Mesodermal cell (in vitro differentiated cells): ENCODE results near the gene FLT3LG.
"Not testable (repeated sequence)": the region's sequence is repeated elsewhere in the genome, so short reads cannot be mapped to it uniquely, and the experiment has no call there.

Experiments
- H3K27ac ChIP-seq: 2 replicates; pipeline ENCODE4 v1.7.0; 2013; ENCODE audit warnings: mild to moderate bottlenecking, low read depth, low read length, moderate library complexity; ENCODE audit not compliant: severe bottlenecking
- H3K36me3 ChIP-seq: 2 replicates; pipeline ENCODE4 v1.7.1; 2013; ENCODE audit warnings: mild to moderate bottlenecking, low read length, moderate library complexity; ENCODE audit not compliant: control insufficient read depth, insufficient read depth
- H3K4me1 ChIP-seq: one replicate; pipeline ENCODE4 v1.7.1; 2013; ENCODE audit warnings: mild to moderate bottlenecking, low read length; ENCODE audit not compliant: insufficient read depth, control insufficient read depth, poor library complexity, severe bottlenecking
- H3K4me3 ChIP-seq: 2 replicates; pipeline ENCODE4 v1.7.0; 2013; ENCODE audit warnings: low read length, control low read depth, mild to moderate bottlenecking; ENCODE audit not compliant: insufficient read depth, poor library complexity, severe bottlenecking; ENCODE audit errors: extremely low read depth
- H3K9me3 ChIP-seq: 2 replicates; pipeline ENCODE4 v1.7.1; 2013; ENCODE audit warnings: mild to moderate bottlenecking, low read length, moderate library complexity; ENCODE audit not compliant: control insufficient read depth
- WGBS, 2 experiments: methylation state at CpG; one replicate each; pipeline ENCODE4 v1.1.5; 2013; ENCODE audit warnings: missing lambda C conversion rate in 2 of 2; ENCODE audit not compliant: insufficient coverage in 2 of 2; 5-methylcytosine and 5-hydroxymethylcytosine counted together

FLT3LG gene

GRCh38 chr19:49441210-49441959 is 32.6 kb upstream of the FLT3LG start, which contains the start of gene SLC17A7:
TSS of gene SLC17A7 (minus strand) at chr19:49441527. CDS start at chr19:49441379, 148 bp downstream.
- H3K9me3 ChIP-seq, result no peaks in the 10 kb centered on the region
- H3K4me3 ChIP-seq, result peak within 1 kb of the TSS; percentile 58
- H3K36me3 ChIP-seq, result peaks cover 1% of the 10 kb centered on the region
- 1 to 2% methylated on average over 17 to 35 of the region's 56 CpGs for WGBS, 2 experiments
- no peaks in the 10 kb centered on the region for H3K4me1 ChIP-seq
- H3K27ac ChIP-seq, result no peak within 1 kb of the TSS

- no peak overlapping the region for H3K4me3 ChIP-seq
- H3K27ac ChIP-seq, result no peak overlapping the region
- no peaks in the 10 kb centered on the region for H3K4me1 ChIP-seq
- H3K9me3 ChIP-seq, result no peaks in the 10 kb centered on the region
- WGBS, 2 experiments, result 20% methylated on average over 13 to 14 of the region's 14 CpGs
- H3K36me3 ChIP-seq, result peaks cover 7% of the 10 kb centered on the region
Measured at GRCh38 chr19:49441960-49442350, 32.1 kb upstream of the FLT3LG start.

- WGBS, 2 experiments, result 2 to 8% methylated on average over 9 to 11 of the region's 11 CpGs
- no peaks in the 10 kb centered on the region for H3K9me3 ChIP-seq
- no peaks in the 10 kb centered on the region for H3K4me1 ChIP-seq
- no peak overlapping the region for H3K27ac ChIP-seq
- H3K4me3 ChIP-seq, result peak overlapping the region; percentile 58
- peaks cover 11% of the 10 kb centered on the region for H3K36me3 ChIP-seq
Measured at GRCh38 chr19:49442354-49442753, 31.7 kb upstream of the FLT3LG start.

GRCh38 chr19:49442771-49443365 is 31.1 kb upstream of the FLT3LG start:
- no peaks in the 10 kb centered on the region for H3K9me3 ChIP-seq
- H3K4me1 ChIP-seq, result no peaks in the 10 kb centered on the region
- peaks cover 16% of the 10 kb centered on the region for H3K36me3 ChIP-seq
- 0 to 1% methylated on average over 27 to 28 of the region's 43 CpGs for WGBS, 2 experiments
- H3K27ac ChIP-seq, result peak overlapping the region; percentile 69
- H3K4me3 ChIP-seq, result peak overlapping the region; percentile 58

GRCh38 chr19:49443366-49444099 is 30.5 kb upstream of the FLT3LG start:
- Histone ChIP-seq H3K4me1 (no peaks in the 10 kb centered on the region), H3K9me3 (no peaks in the 10 kb centered on the region), H3K27ac (peak overlapping the region; percentile 69), H3K4me3 (peak overlapping the region; percentile 58), H3K36me3 (peaks cover 23% of the 10 kb centered on the region)
- 0% methylated on average over 38 to 42 of the region's 47 CpGs for WGBS, 2 experiments

- not testable (repeated sequence) for H3K4me3 ChIP-seq, H3K4me1 ChIP-seq, H3K27ac ChIP-seq, H3K9me3 ChIP-seq
- WGBS, 2 experiments, result 73 to 93% methylated on average over 3 to 4 of the region's 5 CpGs
- peaks cover 29% of the 10 kb centered on the region for H3K36me3 ChIP-seq
Measured at GRCh38 chr19:49444100-49444700, 29.8 kb upstream of the FLT3LG start.

GRCh38 chr19:49445997-49446396 is 28.0 kb upstream of the FLT3LG start:
- Histone ChIP-seq H3K9me3 (no peaks in the 10 kb centered on the region), H3K36me3 (peaks cover 44% of the 10 kb centered on the region), H3K27ac (no peak overlapping the region), H3K4me1 (peaks cover 4% of the 10 kb centered on the region), H3K4me3 (no peak overlapping the region)
- WGBS, 2 experiments, result 95 to 100% methylated on average over 2 of the region's 3 CpGs

- Histone ChIP-seq H3K27ac (no peak overlapping the region), H3K4me3 (no peak overlapping the region), H3K4me1 (peaks cover 4% of the 10 kb centered on the region), H3K9me3 (no peaks in the 10 kb centered on the region), H3K36me3 (peaks cover 44% of the 10 kb centered on the region)
- WGBS, 2 experiments, result 90 to 92% methylated on average over 26 to 28 of the region's 32 CpGs
Measured at GRCh38 chr19:49447485-49448431, 26.3 kb upstream of the FLT3LG start.

- H3K36me3 ChIP-seq, result peaks cover 44% of the 10 kb centered on the region
- 98% methylated on average over 6 of the region's 6 CpGs for WGBS, 2 experiments
- H3K27ac ChIP-seq, result no peak overlapping the region
- H3K4me3 ChIP-seq, result no peak overlapping the region
- H3K4me1 ChIP-seq, result peaks cover 4% of the 10 kb centered on the region
- H3K9me3 ChIP-seq, result no peaks in the 10 kb centered on the region
Measured at GRCh38 chr19:49448432-49448786, 25.6 kb upstream of the FLT3LG start.

- H3K27ac ChIP-seq, result no peak overlapping the region
- no peaks in the 10 kb centered on the region for H3K9me3 ChIP-seq
- H3K4me3 ChIP-seq, result peak overlapping the region; percentile 88
- H3K36me3 ChIP-seq, result peaks cover 49% of the 10 kb centered on the region
- WGBS, 2 experiments, result 93 to 98% methylated on average over 6 to 7 of the region's 7 CpGs
- H3K4me1 ChIP-seq, result peaks cover 8% of the 10 kb centered on the region
Measured at GRCh38 chr19:49450405-49450804, 23.6 kb upstream of the FLT3LG start.
